Measurements from ENCODE around the gene CERS3.

The CERS3 gene

GRCh38 chr15:100526027-100526481 lies 2.7 kb downstream of the CERS3 start:
- DNase-seq = no peak

- DNase-seq = no peak
Observed at GRCh38 chr15:100525436-100525835, 3.3 kb downstream of the CERS3 start.

- no peak for DNase-seq
Observed at GRCh38 chr15:100524326-100524725, 4.4 kb downstream of the CERS3 start.

- DNase-seq = no peak
Observed at GRCh38 chr15:100521907-100522306, 6.8 kb downstream of the CERS3 start.

- no peak for DNase-seq
Observed at GRCh38 chr15:100520132-100520921, 8.4 kb downstream of the CERS3 start.

GRCh38 chr15:100517846-100518245 lies 10.9 kb downstream of the CERS3 start:
- no peak for DNase-seq

- DNase-seq = no peak
Observed at GRCh38 chr15:100516643-100517512, 11.9 kb downstream of the CERS3 start.

- no peak for DNase-seq
Observed at GRCh38 chr15:100515758-100516157, 13.0 kb downstream of the CERS3 start.

- DNase-seq = no peak
Observed at GRCh38 chr15:100508641-100509300, 20.0 kb downstream of the CERS3 start.

- no peak for DNase-seq
Observed at GRCh38 chr15:100502651-100503050, 26.1 kb downstream of the CERS3 start.

- DNase-seq = no peak
Observed at GRCh38 chr15:100501117-100501516, 27.6 kb downstream of the CERS3 start.

- DNase-seq = no peak
Observed at GRCh38 chr15:100500226-100500990, 28.3 kb downstream of the CERS3 start.

- DNase-seq = no peak
Observed at GRCh38 chr15:100495861-100496260, 32.9 kb downstream of the CERS3 start.

GRCh38 chr15:100493213-100493612 lies 35.5 kb downstream of the CERS3 start:
- DNase-seq = no peak

GRCh38 chr15:100484443-100484842 lies 44.3 kb downstream of the CERS3 start:
- DNase-seq = no peak

- no peak for DNase-seq
Observed at GRCh38 chr15:100483370-100483769, 45.4 kb downstream of the CERS3 start.

GRCh38 chr15:100476805-100477204 lies 51.9 kb downstream of the CERS3 start:
- no peak for DNase-seq

- no peak for DNase-seq
Observed at GRCh38 chr15:100472736-100473135, 56.0 kb downstream of the CERS3 start.

- DNase-seq = no peak
Observed at GRCh38 chr15:100471933-100472332, 56.8 kb downstream of the CERS3 start.

GRCh38 chr15:100468285-100468684 lies 60.5 kb downstream of the CERS3 start:
- DNase-seq = no peak

- no peak for DNase-seq
Observed at GRCh38 chr15:100466073-100466472, 62.7 kb downstream of the CERS3 start.

GRCh38 chr15:100464888-100465287 lies 63.9 kb downstream of the CERS3 start:
- DNase-seq = no peak

GRCh38 chr15:100464256-100464655 lies 64.5 kb downstream of the CERS3 start:
- no peak for DNase-seq

All from stimulated activated CD4-positive, alpha-beta T cell treated with anti-CD3 and anti-CD28 coated beads, Interleukin-2, amount 100 ng/mL, for 24 hours (primary cell).